Kidney (tissue), 22 donors: ENCODE measurements around the gene SH3D21. TPM values are rescaled to one million over a fixed set of nuclear protein-coding genes. Genes with fewer than 3 reads are reported as not detected.
A peak's percentile ranks its signal among the peaks of the same experiment; 100 is the strongest.

Experiments
- DNase-seq, 5 donors: peaks; one replicate each; pipeline ENCODE4 v3.0.0-alpha.2; 2013 to 2020
- FAIRE-seq: peaks from 2 replicates; lab custom pipeline; 2012; peaks lifted over from hg19 to GRCh38; lab: Jason Lieb, UNC
- H3K27ac ChIP-seq, 2 donors: one replicate each; pipeline ENCODE4 v1.7.0; 2013; ENCODE audit warnings: low read depth in 2 of 2, low read length in 2 of 2, inconsistent platforms in 1 of 2
- H3K27me3 ChIP-seq: one replicate; pipeline ENCODE4 v1.7.1; 2013; ENCODE audit warnings: low read length, inconsistent platforms; ENCODE audit not compliant: control insufficient read depth, insufficient read depth
- H3K36me3 ChIP-seq, 3 donors: one replicate each; pipeline versions ENCODE4 v1.7.0 to v1.7.1; 2013; ENCODE audit warnings: low read length in 3 of 3, control low read depth in 1 of 3, inconsistent platforms in 1 of 3; ENCODE audit not compliant: insufficient read depth in 3 of 3, control insufficient read depth in 2 of 3
- H3K4me1 ChIP-seq, 3 donors: one replicate each; pipeline versions ENCODE4 v1.7.0 to v1.7.1; 2013; ENCODE audit warnings: low read length in 3 of 3, inconsistent platforms in 1 of 3, low read depth in 1 of 3; ENCODE audit not compliant: control insufficient read depth in 2 of 3, insufficient read depth in 2 of 3
- H3K4me3 ChIP-seq, 3 donors: one replicate each; pipeline versions ENCODE4 v1.7.0 to v1.8.1; 2013; ENCODE audit warnings: low read length in 3 of 3, control low read depth in 1 of 3, inconsistent platforms in 1 of 3
- H3K9ac ChIP-seq, 3 donors: one replicate each; pipeline versions ENCODE4 v1.7.0 to v1.7.1; 2013; ENCODE audit warnings: low read length in 3 of 3, control low read depth in 1 of 3, inconsistent platforms in 1 of 3
- H3K9me3 ChIP-seq, 3 donors: one replicate each; pipeline versions ENCODE4 v1.7.0 to v1.7.1; 2013; ENCODE audit warnings: low read length in 3 of 3, control low read depth in 1 of 3, inconsistent platforms in 1 of 3; ENCODE audit not compliant: control insufficient read depth in 2 of 3, insufficient read depth in 1 of 3
- intact Hi-C: fragments of 100-400 bp; cut with DNase I; formaldehyde crosslinking; loops from one replicate; pipeline ENCODE4 v1.11.1; 2022
- long read RNA-seq, 10 donors: library from polyadenylated mRNA in 1 of 10; unstranded in 1 of 10; transcript quantifications; one replicate each; pipeline ENCODE4 v2.0.0 and lab custom pipeline, GENCODE V29; 2021 to 2026
- polyA plus RNA-seq: library from polyadenylated mRNA; stranded (reverse); fragments of 350-450 nt; fragmentation: Illumina TruSeq; extraction: RNeasy Lipid Tissue Mini Kit (QIAGEN cat#74804); gene quantifications from one replicate; pipeline ENCODE4 v1.2.3, GENCODE V29; 2014; ENCODE audit warnings: low read depth, low replicate concordance; ENCODE audit not compliant: insufficient read depth
- total RNA-seq: library from RNA; stranded (reverse); fragmentation: NEBNext Ultra II Directional; extraction: Animal tissue kit (Norgen Biotek cat#: 25700); gene quantifications from one replicate; pipeline ENCODE4 v1.2.1, GENCODE V29; 2021
- TF ChIP-seq, protein P1 (sequence below): IDR thresholded peaks from 3 replicates; pipeline ENCODE4 v1.5.1; 2012; ENCODE audit warnings: mild to moderate bottlenecking, moderate library complexity, borderline replicate concordance; ENCODE audit not compliant: insufficient read depth; ENCODE audit errors: extremely low read depth
- donor health status: control.
- donor health status: control.
- donor health status: control.
- donor health status: control.
- donor health status: control.
- donor health status: DM: yes; HTN: yes; CAD: no.
- donor health status: Normal renal cell carcinoma (clear cell type).

Gene SH3D21
- total RNA-seq (33.4 TPM), polyA plus RNA-seq (5.7 TPM)
- long read RNA-seq, donor 1: 0 reads
- long read RNA-seq, donor 2, partial matches to known transcripts: 21 of 160 reads
- long read RNA-seq, donor 2, other reads (novel, unspliced or antisense): 139 of 160 reads
- long read RNA-seq, donor 3, partial matches to known transcripts: 7 of 163 reads
- long read RNA-seq, donor 3, other reads (novel, unspliced or antisense): 156 of 163 reads
- long read RNA-seq, donor 4: 0 reads
- long read RNA-seq, donor 5: 0 reads
- long read RNA-seq, donor 6, partial matches to known transcripts: 21 of 434 reads
- long read RNA-seq, donor 6, other reads (novel, unspliced or antisense): 413 of 434 reads
- long read RNA-seq, donor 7, partial matches to known transcripts: 3 of 12 reads
- long read RNA-seq, donor 7, other reads (novel, unspliced or antisense): 9 of 12 reads
- long read RNA-seq, donor 8, partial matches to known transcripts: 19 of 193 reads
- long read RNA-seq, donor 8, other reads (novel, unspliced or antisense): 174 of 193 reads
- long read RNA-seq, donor 9: 0 reads
- long read RNA-seq, donor 10, partial matches to known transcripts: 15 of 151 reads
- long read RNA-seq, donor 10, other reads (novel, unspliced or antisense): 136 of 151 reads

DNA sequence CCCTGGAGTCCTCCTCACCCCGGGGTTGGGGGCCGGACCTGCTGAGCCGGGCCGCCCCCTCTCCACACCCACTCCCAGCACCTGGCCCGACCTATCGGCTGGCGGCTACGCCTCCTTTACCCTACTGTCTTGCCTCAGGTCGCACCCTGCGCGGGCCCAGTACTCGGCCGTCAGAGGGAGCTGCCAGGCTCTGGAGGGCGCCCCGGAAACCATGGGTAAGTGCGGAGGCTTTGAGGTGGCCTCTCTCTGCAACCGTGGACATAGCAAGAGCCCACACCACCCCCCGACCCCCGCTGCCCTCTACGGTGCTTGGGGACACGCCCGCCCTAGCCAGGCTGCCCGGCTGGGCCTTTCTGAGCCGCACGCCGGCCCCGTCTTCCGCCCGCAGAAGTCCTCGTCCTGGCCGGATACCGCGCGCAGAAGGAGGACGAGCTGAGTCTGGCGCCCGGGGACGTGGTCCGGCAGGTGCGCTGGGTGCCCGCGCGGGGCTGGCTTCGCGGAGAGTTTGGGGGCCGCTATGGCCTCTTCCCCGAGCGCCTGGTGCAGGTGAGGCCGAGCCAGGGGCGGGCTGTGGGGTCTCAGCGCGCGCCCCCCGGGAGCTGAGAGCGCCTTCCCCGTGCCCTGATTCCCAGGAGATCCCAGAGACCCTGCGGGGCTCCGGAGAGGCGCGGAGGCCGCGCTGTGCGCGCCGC, at the start of gene SH3D21:
SH3D21 (plus strand) TSS at position 159 of the 692 bp plus-strand sequence; CDS start at position 212, 53 bp downstream.
- peak; percentile 66 to 92 (median 73) for DNase-seq
- FAIRE-seq: no peak
- intact Hi-C loops: no loop called here

DNA sequence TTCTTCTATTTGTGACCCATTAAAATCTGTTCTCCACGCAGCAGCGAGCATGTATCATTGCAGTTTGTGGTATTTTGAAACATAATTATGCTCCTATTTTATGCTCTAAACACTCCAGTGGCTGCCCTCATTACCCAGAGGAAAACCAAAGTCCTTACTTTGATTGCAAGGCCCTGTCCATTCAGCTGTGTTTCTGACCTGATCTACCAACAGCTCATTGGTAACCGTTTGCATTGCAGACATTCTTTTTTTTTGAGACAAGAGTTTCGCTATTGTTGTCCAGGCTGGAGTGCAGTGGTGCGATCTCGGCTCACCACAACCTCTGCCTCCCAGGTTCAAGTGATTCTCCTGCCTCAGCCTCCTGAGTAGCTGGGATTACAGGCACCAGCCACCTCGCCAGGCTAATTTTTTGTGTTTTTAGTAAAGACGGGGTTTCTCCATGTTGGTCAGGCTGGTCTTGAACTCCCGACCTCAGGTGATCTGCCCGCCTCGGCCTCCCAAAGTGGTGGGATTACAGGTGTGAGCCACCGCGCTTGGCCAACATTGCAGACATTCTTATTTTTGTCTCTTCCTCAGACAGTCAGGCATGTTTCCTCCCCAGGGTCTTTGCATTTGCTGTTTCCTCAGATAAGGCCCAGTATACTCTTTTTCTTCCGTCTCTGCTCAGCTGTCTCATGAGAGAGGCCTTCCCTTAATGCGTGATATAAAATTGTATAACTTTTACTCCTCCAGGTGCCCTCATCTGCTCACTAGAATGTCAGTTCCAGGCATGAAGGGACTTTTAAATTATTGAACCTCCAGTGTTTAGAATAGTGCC, 49.4 kb upstream of the SH3D21 start:
- TF ChIP-seq, protein P1, sequence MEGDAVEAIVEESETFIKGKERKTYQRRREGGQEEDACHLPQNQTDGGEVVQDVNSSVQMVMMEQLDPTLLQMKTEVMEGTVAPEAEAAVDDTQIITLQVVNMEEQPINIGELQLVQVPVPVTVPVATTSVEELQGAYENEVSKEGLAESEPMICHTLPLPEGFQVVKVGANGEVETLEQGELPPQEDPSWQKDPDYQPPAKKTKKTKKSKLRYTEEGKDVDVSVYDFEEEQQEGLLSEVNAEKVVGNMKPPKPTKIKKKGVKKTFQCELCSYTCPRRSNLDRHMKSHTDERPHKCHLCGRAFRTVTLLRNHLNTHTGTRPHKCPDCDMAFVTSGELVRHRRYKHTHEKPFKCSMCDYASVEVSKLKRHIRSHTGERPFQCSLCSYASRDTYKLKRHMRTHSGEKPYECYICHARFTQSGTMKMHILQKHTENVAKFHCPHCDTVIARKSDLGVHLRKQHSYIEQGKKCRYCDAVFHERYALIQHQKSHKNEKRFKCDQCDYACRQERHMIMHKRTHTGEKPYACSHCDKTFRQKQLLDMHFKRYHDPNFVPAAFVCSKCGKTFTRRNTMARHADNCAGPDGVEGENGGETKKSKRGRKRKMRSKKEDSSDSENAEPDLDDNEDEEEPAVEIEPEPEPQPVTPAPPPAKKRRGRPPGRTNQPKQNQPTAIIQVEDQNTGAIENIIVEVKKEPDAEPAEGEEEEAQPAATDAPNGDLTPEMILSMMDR: no peak
- DNase-seq (no peak), FAIRE-seq (no peak)
- intact Hi-C loops: no loop called here
- Histone ChIP-seq H3K27me3 (no peaks in the 10 kb centered on the region), H3K27ac (no peak overlapping the region), H3K9ac (no peak overlapping the region), H3K9me3 (no peaks in the 10 kb centered on the region), H3K4me3 (no peak overlapping the region), H3K36me3 (peaks cover 0 to 7% (median 3%) of the 10 kb centered on the region in 3 donors), H3K4me1 (peaks cover 0 to 25% (median 24%) of the 10 kb centered on the region in 3 donors)

More for the DNA sequence above, at the start of gene SH3D21:
- TF ChIP-seq, protein P1: no peak
- Histone ChIP-seq H3K27me3 (no peaks in the 10 kb centered on the region), H3K27ac (peak within 1 kb of the TSS; percentile 59 to 86), H3K36me3 (peaks cover 2 to 20% (median 16%) of the 10 kb centered on the region in 3 donors), H3K9ac (peak within 1 kb of the TSS; percentile 65 to 68 (median 67)), H3K4me1 (peaks cover 0 to 11% (median 10%) of the 10 kb centered on the region in 3 donors), H3K9me3 (no peaks in the 10 kb centered on the region), H3K4me3 (peak within 1 kb of the TSS; percentile 81 to 83 (median 82))

DNA sequence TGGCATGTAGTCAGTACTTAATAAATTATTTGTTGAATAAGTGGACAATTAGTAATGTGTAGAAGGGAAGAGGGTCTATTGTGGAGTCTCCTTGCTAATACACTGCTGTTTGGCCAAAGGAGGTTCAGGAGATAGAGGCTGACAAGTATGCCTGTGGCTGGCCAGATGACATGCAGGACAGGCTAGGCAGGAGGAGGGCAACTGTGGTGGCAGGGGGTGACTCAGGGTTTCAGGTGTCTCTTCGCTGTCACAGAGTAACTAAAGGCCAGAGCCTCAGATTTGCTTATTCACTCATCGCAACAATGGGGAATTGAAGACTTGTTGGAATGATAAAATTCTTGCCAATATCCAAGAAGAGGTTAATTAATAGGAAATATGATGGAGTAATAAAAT, 48.8 kb upstream of the SH3D21 start:
- DNase-seq: no peak
- Histone ChIP-seq H3K4me3 (no peak overlapping the region), H3K36me3 (peaks cover 0 to 7% (median 3%) of the 10 kb centered on the region in 3 donors), H3K9ac (no peak overlapping the region), H3K27me3 (no peaks in the 10 kb centered on the region), H3K9me3 (no peaks in the 10 kb centered on the region), H3K27ac (peak overlapping the region; percentile 9 to 70), H3K4me1 (peaks cover 0 to 25% (median 24%) of the 10 kb centered on the region in 3 donors)
- TF ChIP-seq, protein P1: no peak
- intact Hi-C loops: no loop called here
- FAIRE-seq: no peak
